K562 (cell line): Measurements from ENCODE around the gene GLG1.
"Not testable (repeated sequence)": the region's sequence is repeated elsewhere in the genome, so short reads cannot be mapped to it uniquely, and the experiment has no call there.

Experiments used
- BCL6 ChIP-seq: fragments of 250-450 bp; sonication (Bioruptor Pico); IDR thresholded peaks from 2 replicates; pipeline ENCODE4 v1.4.0; 2020
- CTBP1 ChIP-seq: fragments of 450-650 bp; IDR thresholded peaks from 2 replicates; pipeline ENCODE4 v1.6.1; 2016; ENCODE audit warnings: borderline replicate concordance
- CTCF ChIP-seq, 3 experiments: IDR thresholded peaks in 2 of 3; conservative IDR thresholded peaks in 1 of 3; 2 replicates each; pipeline ENCODE4 v1.5.1; 2011 to 2012; ENCODE audit warnings: low read length in 3 of 3, mild to moderate bottlenecking in 3 of 3, control low read depth in 2 of 3, improper control_type of control experiment in 1 of 3, inconsistent platforms in 1 of 3, low read depth in 1 of 3, mixed read lengths in 1 of 3, moderate library complexity in 1 of 3; ENCODE audit not compliant: insufficient read depth in 2 of 3
- DMBX1 ChIP-seq: fragments of 250-450 bp; sonication (Bioruptor Pico); IDR thresholded peaks from 2 replicates; pipeline ENCODE4 v1.8.0; 2022; ENCODE audit warnings: inconsistent platforms, mild to moderate bottlenecking, moderate library complexity, borderline replicate concordance
- FIP1L1 ChIP-seq: fragments of 200-400 bp; formaldehyde crosslinking; IDR thresholded peaks from 2 replicates; pipeline ENCODE4 v1.6.1; 2018; ENCODE audit warnings: mild to moderate bottlenecking, low read depth, low read length; ENCODE audit not compliant: poor library complexity, severe bottlenecking
- GATA2 ChIP-seq: sonication (generic); formaldehyde crosslinking; IDR thresholded peaks from 2 replicates; pipeline ENCODE4 v1.4.0; 2020; ENCODE audit warnings: mild to moderate bottlenecking, missing genetic modification reagents
- GTF3C2 ChIP-seq: IDR thresholded peaks from 3 replicates; pipeline ENCODE4 v1.6.1; 2011; ENCODE audit warnings: borderline replicate concordance, mild to moderate bottlenecking, moderate library complexity; ENCODE audit not compliant: insufficient read length; ENCODE audit errors: extremely low read depth
- POLR2A ChIP-seq: fragments of 450-650 bp; conservative IDR thresholded peaks from 2 replicates; pipeline ENCODE4 v1.6.1; 2016
- POLR2AphosphoS5 ChIP-seq: IDR thresholded peaks from 2 replicates; pipeline ENCODE4 v1.6.1; 2011; ENCODE audit warnings: mild to moderate bottlenecking, low read depth, low read length, moderate library complexity; ENCODE audit not compliant: control insufficient read depth, insufficient read depth
- SMC3 ChIP-seq: conservative IDR thresholded peaks from 2 replicates; pipeline ENCODE4 v1.6.1; 2011; ENCODE audit warnings: low read depth, low read length, improper control_type of control experiment; ENCODE audit not compliant: insufficient read depth
- SP1 ChIP-seq: sonication (generic); formaldehyde crosslinking; IDR thresholded peaks from 2 replicates; pipeline ENCODE4 v1.8.1; 2022; ENCODE audit warnings: mild to moderate bottlenecking, missing genetic modification reagents
- TRIM24 ChIP-seq, 2 experiments: fragments of 450-650 bp; IDR thresholded peaks; 2 replicates each; pipeline ENCODE4 v1.6.1; 2016
- ZNF140 ChIP-seq: fragments of 250-450 bp; sonication (Bioruptor Pico); IDR thresholded peaks from 2 replicates; pipeline ENCODE4 v1.8.0; 2021; ENCODE audit warnings: moderate library complexity, mild to moderate bottlenecking, inconsistent platforms
- ZNF518B ChIP-seq: fragments of 250-450 bp; sonication (Bioruptor Pico); IDR thresholded peaks from 2 replicates; pipeline ENCODE4 v1.5.0; 2021; ENCODE audit warnings: mild to moderate bottlenecking, moderate library complexity

- not testable (repeated sequence) for TF ChIP-seq POLR2A; GATA2 (CRISPR knock-in tag); BCL6 (CRISPR knock-in tag); ZNF140 (CRISPR knock-in tag); DMBX1 (CRISPR knock-in tag); ZNF518B (CRISPR knock-in tag); CTCF (IDR thresholded peaks at IDR 0.05 in 2 of 3, conservative IDR thresholded peaks at IDR 0.05 in 1 of 3; ENCODE audit: insufficient read depth in 2 of 3, low read depth in 1 of 3, low read length in 3 of 3); SMC3; TRIM24 (IDR thresholded peaks at IDR 0.05); SP1 (CRISPR knock-in tag); POLR2AphosphoS5; FIP1L1; GTF3C2; CTBP1
These were observed 163.1 kb downstream of the GLG1 start for GRCh38 chr16:74443624-74444346.
